MM.1S (cell line): ENCODE results near the gene CDIPT.

Source experiments
- DNase-seq: peaks from one replicate; pipeline ENCODE4 v3.0.0-alpha.2; 2015
- H2AFZ ChIP-seq: fragments of 300-600 bp; sonication (generic); 2 replicates; pipeline ENCODE4 v1.6.0; 2016; ENCODE audit warnings: antibody characterized with exemption, low read length
- H3F3A ChIP-seq: fragments of 300-600 bp; sonication (generic); 2 replicates; pipeline ENCODE4 v1.6.1; 2016; ENCODE audit warnings: mild to moderate bottlenecking, antibody characterized with exemption, low read length, moderate library complexity, mixed read lengths; ENCODE audit not compliant: insufficient read depth
- H3K27ac ChIP-seq: fragments of 300-600 bp; sonication (generic); 2 replicates; pipeline ENCODE4 v1.5.1; 2016; ENCODE audit warnings: mild to moderate bottlenecking, low read length
- H3K27me3 ChIP-seq: fragments of 300-600 bp; sonication (generic); replicated peaks from 2 replicates; pipeline ENCODE4 v1.6.0; 2016; ENCODE audit warnings: low read length; ENCODE audit not compliant: insufficient read depth
- H3K36me3 ChIP-seq: fragments of 300-600 bp; sonication (generic); replicated peaks from 2 replicates; pipeline ENCODE4 v1.6.1; 2016; ENCODE audit warnings: mild to moderate bottlenecking, low read length, mixed read lengths; ENCODE audit not compliant: insufficient read depth
- H3K4me1 ChIP-seq: fragments of 300-600 bp; sonication (generic); 2 replicates; pipeline ENCODE4 v1.6.1; 2016; ENCODE audit warnings: low read length, mixed read lengths
- H3K4me2 ChIP-seq: fragments of 300-600 bp; sonication (generic); 2 replicates; pipeline ENCODE4 v1.6.0; 2016; ENCODE audit warnings: low read depth, low read length
- H3K4me3 ChIP-seq: fragments of 300-600 bp; sonication (generic); 2 replicates; pipeline ENCODE4 v1.5.1; 2016; ENCODE audit warnings: low read length, mixed read lengths
- H3K79me2 ChIP-seq: fragments of 300-600 bp; sonication (generic); 2 replicates; pipeline ENCODE4 v1.6.1; 2016; ENCODE audit warnings: mixed run types, low read length, mixed read lengths
- H3K9ac ChIP-seq: fragments of 300-600 bp; sonication (generic); 2 replicates; pipeline ENCODE4 v1.6.1; 2016; ENCODE audit warnings: low read length, mixed read lengths
- H3K9me2 ChIP-seq: fragments of 300-600 bp; sonication (generic); replicated peaks from 2 replicates; pipeline ENCODE4 v1.6.1; 2016; ENCODE audit warnings: mild to moderate bottlenecking, low read length, mixed read lengths; ENCODE audit not compliant: insufficient read depth
- H3K9me3 ChIP-seq: fragments of 300-600 bp; sonication (generic); replicated peaks from 2 replicates; pipeline ENCODE4 v1.6.1; 2016; ENCODE audit warnings: mild to moderate bottlenecking, low read length, mixed read lengths; ENCODE audit not compliant: insufficient read depth
- H4K20me1 ChIP-seq: fragments of 300-600 bp; sonication (generic); 2 replicates; pipeline ENCODE4 v1.6.1; 2016; ENCODE audit warnings: mild to moderate bottlenecking, low read length, moderate library complexity, mixed read lengths; ENCODE audit not compliant: insufficient read depth
- EZH2 ChIP-seq: fragments of 300-600 bp; sonication (generic); optimal IDR thresholded peaks from 2 replicates; pipeline ENCODE3; 2017; ENCODE audit warnings: low read depth, mild to moderate bottlenecking, antibody characterized with exemption, low read length, mixed read lengths
- EZH2phosphoT487 ChIP-seq: fragments of 300-600 bp; sonication (generic); IDR thresholded peaks from 2 replicates; pipeline ENCODE4 v1.6.1; 2018; ENCODE audit warnings: antibody characterized with exemption, low read length
- TF ChIP-seq, protein P1 (sequence below): fragments of 300-600 bp; sonication (generic); IDR thresholded peaks from 2 replicates; pipeline ENCODE4 v1.5.1; 2016; ENCODE audit warnings: antibody characterized with exemption, low read length, mixed read lengths

The CDIPT gene

DNA sequence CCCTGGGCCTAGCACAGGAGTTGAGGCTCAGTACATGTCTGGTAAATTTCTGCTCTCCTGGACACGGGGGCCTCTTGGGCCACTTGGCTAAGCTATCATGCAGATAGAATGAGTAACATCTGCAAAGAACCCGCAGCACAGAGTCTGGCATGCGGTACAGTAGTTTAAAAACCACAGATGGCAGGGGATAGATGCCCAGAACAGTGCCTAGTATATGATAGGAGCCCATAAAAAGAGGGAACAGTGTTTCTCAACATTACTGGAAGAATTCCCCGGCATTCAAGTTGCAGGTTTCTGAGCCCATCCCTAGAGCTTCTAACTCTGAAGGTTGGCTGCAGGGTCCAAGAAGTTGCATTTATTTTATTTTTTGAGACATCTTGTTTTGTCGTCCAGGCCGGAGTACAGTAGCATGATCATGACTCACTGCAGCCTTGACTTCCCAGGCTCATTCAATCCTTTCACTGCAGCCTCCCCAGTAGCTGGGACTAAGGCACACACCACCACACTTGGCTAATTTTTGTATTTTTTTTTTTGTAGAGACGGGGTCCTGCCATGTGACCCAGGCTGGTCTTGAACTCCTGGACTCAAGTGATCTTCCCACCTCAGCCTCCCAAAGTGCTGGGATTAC is 5.8 kb downstream of the CDIPT start:
- H3K9ac ChIP-seq, result no peak overlapping the region
- no peaks in the 10 kb centered on the region for H3K9me3 ChIP-seq
- no peak for DNase-seq
- H2AFZ ChIP-seq, result no peak overlapping the region
- no peaks in the 10 kb centered on the region for H3K36me3 ChIP-seq
- peaks cover 9% of the 10 kb centered on the region for H3K79me2 ChIP-seq
- H3K4me1 ChIP-seq, result no peaks in the 10 kb centered on the region
- H3F3A ChIP-seq, result no peaks in the 10 kb centered on the region
- no peak overlapping the region for H3K27ac ChIP-seq
- H3K4me2 ChIP-seq, result no peak overlapping the region
- no peak for TF ChIP-seq EZH2phosphoT487
- TF ChIP-seq, protein P1, sequence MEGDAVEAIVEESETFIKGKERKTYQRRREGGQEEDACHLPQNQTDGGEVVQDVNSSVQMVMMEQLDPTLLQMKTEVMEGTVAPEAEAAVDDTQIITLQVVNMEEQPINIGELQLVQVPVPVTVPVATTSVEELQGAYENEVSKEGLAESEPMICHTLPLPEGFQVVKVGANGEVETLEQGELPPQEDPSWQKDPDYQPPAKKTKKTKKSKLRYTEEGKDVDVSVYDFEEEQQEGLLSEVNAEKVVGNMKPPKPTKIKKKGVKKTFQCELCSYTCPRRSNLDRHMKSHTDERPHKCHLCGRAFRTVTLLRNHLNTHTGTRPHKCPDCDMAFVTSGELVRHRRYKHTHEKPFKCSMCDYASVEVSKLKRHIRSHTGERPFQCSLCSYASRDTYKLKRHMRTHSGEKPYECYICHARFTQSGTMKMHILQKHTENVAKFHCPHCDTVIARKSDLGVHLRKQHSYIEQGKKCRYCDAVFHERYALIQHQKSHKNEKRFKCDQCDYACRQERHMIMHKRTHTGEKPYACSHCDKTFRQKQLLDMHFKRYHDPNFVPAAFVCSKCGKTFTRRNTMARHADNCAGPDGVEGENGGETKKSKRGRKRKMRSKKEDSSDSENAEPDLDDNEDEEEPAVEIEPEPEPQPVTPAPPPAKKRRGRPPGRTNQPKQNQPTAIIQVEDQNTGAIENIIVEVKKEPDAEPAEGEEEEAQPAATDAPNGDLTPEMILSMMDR, result no peak
- no peak for TF ChIP-seq EZH2
- no peaks in the 10 kb centered on the region for H3K9me2 ChIP-seq
- H3K4me3 ChIP-seq, result no peak overlapping the region
- no peaks in the 10 kb centered on the region for H4K20me1 ChIP-seq
- no peaks in the 10 kb centered on the region for H3K27me3 ChIP-seq

DNA sequence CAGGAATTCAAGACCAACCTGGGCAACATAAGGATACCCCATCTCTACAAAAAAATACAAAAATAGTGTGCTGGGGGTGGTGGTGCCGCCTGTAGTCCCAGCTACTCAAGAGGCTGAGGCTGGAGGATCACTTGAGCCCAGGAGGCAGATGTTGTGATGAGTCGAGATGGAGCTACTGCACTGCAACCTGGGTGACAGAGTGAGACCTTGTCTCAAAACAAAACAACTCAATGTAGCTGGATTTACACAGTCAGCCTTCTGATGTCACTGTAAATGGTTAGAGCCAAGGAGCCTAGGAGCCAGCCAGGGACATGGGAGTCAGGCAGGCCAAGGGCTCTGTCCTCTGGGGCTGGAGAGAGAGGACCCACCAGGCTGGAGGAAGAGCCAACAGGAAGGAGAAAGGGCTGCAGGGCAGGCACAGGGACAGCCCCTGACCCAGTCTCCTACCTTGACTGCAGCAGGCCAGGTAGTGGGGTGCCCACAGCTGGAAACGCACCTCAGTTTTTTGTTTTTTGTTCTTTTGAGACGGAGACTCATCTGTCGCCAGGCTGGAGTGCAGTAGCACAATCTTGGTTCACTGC is 8.4 kb downstream of the CDIPT start:
- H3K4me3 ChIP-seq, result no peak overlapping the region
- no peak overlapping the region for H3K27ac ChIP-seq
- no peaks in the 10 kb centered on the region for H3K79me2 ChIP-seq
- no peaks in the 10 kb centered on the region for H3K4me1 ChIP-seq
- H3K4me2 ChIP-seq, result no peak overlapping the region
- TF ChIP-seq, protein P1, result no peak
- no peak for TF ChIP-seq EZH2
- no peak for TF ChIP-seq EZH2phosphoT487
- no peak for DNase-seq
- H4K20me1 ChIP-seq, result no peaks in the 10 kb centered on the region
- H3K9me3 ChIP-seq, result no peaks in the 10 kb centered on the region
- no peak overlapping the region for H3K9ac ChIP-seq
- H3F3A ChIP-seq, result no peaks in the 10 kb centered on the region
- H3K36me3 ChIP-seq, result no peaks in the 10 kb centered on the region
- H3K9me2 ChIP-seq, result no peaks in the 10 kb centered on the region
- H2AFZ ChIP-seq, result no peak overlapping the region
- no peaks in the 10 kb centered on the region for H3K27me3 ChIP-seq

DNA sequence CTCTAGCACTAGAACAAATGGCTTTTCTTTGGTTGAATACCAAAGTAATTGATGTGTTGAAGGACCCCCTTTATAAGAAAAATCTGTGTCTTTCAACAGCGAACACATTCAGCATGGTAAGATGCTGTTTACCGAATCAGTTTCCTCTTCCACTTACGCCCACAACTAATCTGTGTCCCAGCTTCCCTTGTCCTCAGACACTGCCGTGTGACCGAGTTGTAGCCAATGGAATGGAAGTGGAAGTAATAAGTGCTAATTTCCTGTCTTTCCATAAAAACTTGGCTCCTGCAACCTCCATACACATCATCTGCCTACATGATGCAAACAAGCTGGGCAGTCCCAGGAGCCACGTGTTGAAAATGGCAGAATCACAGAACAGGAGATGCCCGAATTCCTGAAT is 10.4 kb downstream of the CDIPT start:
- H3K4me1 ChIP-seq, result no peaks in the 10 kb centered on the region
- H3K9me2 ChIP-seq, result no peaks in the 10 kb centered on the region
- H3K9me3 ChIP-seq, result no peaks in the 10 kb centered on the region
- no peak for DNase-seq
- H3K79me2 ChIP-seq, result no peaks in the 10 kb centered on the region
- H3K4me3 ChIP-seq, result no peak overlapping the region
- H2AFZ ChIP-seq, result no peak overlapping the region
- H3K36me3 ChIP-seq, result no peaks in the 10 kb centered on the region
- no peak overlapping the region for H3K27ac ChIP-seq
- TF ChIP-seq EZH2, result no peak
- TF ChIP-seq EZH2phosphoT487, result no peak
- TF ChIP-seq, protein P1, result no peak
- H3K9ac ChIP-seq, result no peak overlapping the region
- no peaks in the 10 kb centered on the region for H3F3A ChIP-seq
- no peaks in the 10 kb centered on the region for H3K27me3 ChIP-seq
- H3K4me2 ChIP-seq, result no peak overlapping the region
- no peaks in the 10 kb centered on the region for H4K20me1 ChIP-seq
